Activated T-cell treated with anti-CD3 and anti-CD28 coated beads, Interleukin-2, amount 50 U/mL, for 1 hour (primary cell): ENCODE data around the gene CD2.
"Not testable (repeated sequence)": the region's sequence is repeated elsewhere in the genome, so short reads cannot be mapped to it uniquely, and the experiment has no call there.

Experiments
- DNase-seq: peaks from one replicate; pipeline ENCODE4 v3.0.0-alpha.2; 2020

The CD2 gene

GRCh38 chr1:116733476-116734365 is 20.5 kb upstream of the CD2 start:
- DNase-seq, result no peak

GRCh38 chr1:116735246-116735645 is 19.0 kb upstream of the CD2 start:
- DNase-seq, result no peak

- DNase-seq, result peak; percentile 80
These were observed 17.0 kb upstream of the CD2 start for GRCh38 chr1:116737020-116737854.

GRCh38 chr1:116737855-116738321 is 16.3 kb upstream of the CD2 start:
- peak; percentile 69 for DNase-seq

- peak; percentile 59 for DNase-seq
These were observed 15.4 kb upstream of the CD2 start for GRCh38 chr1:116738673-116739370.

- no peak for DNase-seq
These were observed 14.7 kb upstream of the CD2 start for GRCh38 chr1:116739371-116740012.

- no peak for DNase-seq
These were observed 13.9 kb upstream of the CD2 start for GRCh38 chr1:116740296-116740695.

GRCh38 chr1:116740746-116741145 is 13.5 kb upstream of the CD2 start:
- no peak for DNase-seq

- no peak for DNase-seq
These were observed 12.2 kb upstream of the CD2 start for GRCh38 chr1:116741836-116742565.

- no peak for DNase-seq
These were observed 10.7 kb upstream of the CD2 start for GRCh38 chr1:116743535-116743934.

- no peak for DNase-seq
These were observed 6.0 kb upstream of the CD2 start for GRCh38 chr1:116748272-116748671.

- DNase-seq, result no peak
These were observed 3.1 kb upstream of the CD2 start for GRCh38 chr1:116751146-116751545.

GRCh38 chr1:116751621-116752020 is 2.6 kb upstream of the CD2 start:
- DNase-seq, result no peak

GRCh38 chr1:116753312-116753711 is 918 bp upstream of the CD2 start:
- no peak for DNase-seq

GRCh38 chr1:116755066-116755465 is 836 bp downstream of the CD2 start:
- no peak for DNase-seq

- no peak for DNase-seq
These were observed 1.5 kb downstream of the CD2 start for GRCh38 chr1:116755681-116756080.

GRCh38 chr1:116756092-116756491 is 1.9 kb downstream of the CD2 start:
- not testable (repeated sequence) for DNase-seq

- DNase-seq, result not testable (repeated sequence)
These were observed 4.2 kb downstream of the CD2 start for GRCh38 chr1:116758456-116758815.

GRCh38 chr1:116759636-116760035 is 5.4 kb downstream of the CD2 start:
- no peak for DNase-seq

GRCh38 chr1:116760487-116760886 is 6.3 kb downstream of the CD2 start:
- DNase-seq, result no peak

- DNase-seq, result no peak
These were observed 6.9 kb downstream of the CD2 start for GRCh38 chr1:116760996-116761665.
